SIG-M5 (cell line): ENCODE results near the gene FAM43B.

Source experiments
- DNase-seq: peaks from one replicate; lab custom pipeline; 2025; lab: John Stamatoyannopoulos, UW

The FAM43B gene

GRCh38 chr1:20552728-20553445 lies 514 bp downstream of the FAM43B start:
- no peak for DNase-seq

GRCh38 chr1:20555025-20555757 lies 2.8 kb downstream of the FAM43B start:
- DNase-seq = no peak

GRCh38 chr1:20555758-20556120 lies 3.4 kb downstream of the FAM43B start:
- no peak for DNase-seq

GRCh38 chr1:20558191-20558590 lies 5.8 kb downstream of the FAM43B start:
- DNase-seq = no peak

- no peak for DNase-seq
Observed at GRCh38 chr1:20560966-20561365, 8.6 kb downstream of the FAM43B start.

GRCh38 chr1:20565234-20565633 lies 12.9 kb downstream of the FAM43B start:
- DNase-seq = no peak

- no peak for DNase-seq
Observed at GRCh38 chr1:20569523-20570098, 17.2 kb downstream of the FAM43B start.

- DNase-seq = no peak
Observed at GRCh38 chr1:20571427-20571826, 19.1 kb downstream of the FAM43B start.

- no peak for DNase-seq
Observed at GRCh38 chr1:20573987-20574386, 21.6 kb downstream of the FAM43B start.

GRCh38 chr1:20574686-20575540 lies 22.5 kb downstream of the FAM43B start:
- no peak for DNase-seq

- DNase-seq = no peak
Observed at GRCh38 chr1:20575541-20576336, 23.4 kb downstream of the FAM43B start.

GRCh38 chr1:20578062-20578461 lies 25.7 kb downstream of the FAM43B start:
- no peak for DNase-seq

- DNase-seq = no peak
Observed at GRCh38 chr1:20578721-20579395, 26.5 kb downstream of the FAM43B start.

- no peak for DNase-seq
Observed at GRCh38 chr1:20584890-20585289, 32.5 kb downstream of the FAM43B start.

- DNase-seq = no peak
Observed at GRCh38 chr1:20586953-20587660, 34.7 kb downstream of the FAM43B start.

- no peak for DNase-seq
Observed at GRCh38 chr1:20587661-20588053, 35.3 kb downstream of the FAM43B start.

GRCh38 chr1:20588634-20589225 lies 36.4 kb downstream of the FAM43B start, which contains the start of gene CDA:
TSS of gene CDA (plus strand) at chr1:20589097. CDS start at chr1:20589130, 33 bp downstream.
- no peak for DNase-seq

GRCh38 chr1:20589331-20590278 lies 37.2 kb downstream of the FAM43B start:
- DNase-seq = no peak
